ENCODE results near the gene DRC7.
"Not testable (repeated sequence)": the region's sequence is repeated elsewhere in the genome, so short reads cannot be mapped to it uniquely, and the experiment has no call there.

Gene DRC7

GRCh38 chr16:57721356-57722209 is 27.0 kb downstream of the DRC7 start:
- DNase-seq, result no peak

GRCh38 chr16:57722210-57722499 is 27.5 kb downstream of the DRC7 start:
- DNase-seq, result no peak

GRCh38 chr16:57722651-57723050 is 28.0 kb downstream of the DRC7 start:
- DNase-seq, result no peak

- no peak for DNase-seq
Observed at GRCh38 chr16:57723170-57723569, 28.6 kb downstream of the DRC7 start.

GRCh38 chr16:57724531-57724930 is 29.9 kb downstream of the DRC7 start:
- DNase-seq, result no peak

- no peak for DNase-seq
Observed at GRCh38 chr16:57725151-57725550, 30.5 kb downstream of the DRC7 start.

GRCh38 chr16:57725554-57725953 is 30.9 kb downstream of the DRC7 start:
- DNase-seq, result no peak

GRCh38 chr16:57725976-57726375 is 31.4 kb downstream of the DRC7 start:
- no peak for DNase-seq

- no peak for DNase-seq
Observed at GRCh38 chr16:57726433-57726947, 31.9 kb downstream of the DRC7 start.

GRCh38 chr16:57727610-57728009 is 33.0 kb downstream of the DRC7 start:
- DNase-seq, result no peak

- no peak for DNase-seq
Observed at GRCh38 chr16:57728336-57729181, 34.0 kb downstream of the DRC7 start.

- DNase-seq, result no peak
Observed at GRCh38 chr16:57729182-57729484, 34.5 kb downstream of the DRC7 start.

- not testable (repeated sequence) for DNase-seq
Observed at GRCh38 chr16:57729852-57730251, 35.2 kb downstream of the DRC7 start.

- no peak for DNase-seq
Observed at GRCh38 chr16:57730771-57731730, 36.4 kb downstream of the DRC7 start.

GRCh38 chr16:57732037-57732436 is 37.4 kb downstream of the DRC7 start:
- no peak for DNase-seq

- DNase-seq, result no peak
Observed at GRCh38 chr16:57732714-57733113, 38.1 kb downstream of the DRC7 start.

- no peak for DNase-seq
Observed at GRCh38 chr16:57734308-57734924, 39.8 kb downstream of the DRC7 start.

- peak; percentile 99 for DNase-seq
Observed at GRCh38 chr16:57734925-57735754, 40.5 kb downstream of the DRC7 start.

GRCh38 chr16:57735755-57736418 is 41.3 kb downstream of the DRC7 start, which contains the start of gene KATNB1:
TSS of gene KATNB1 (plus strand) at chr16:57735770. CDS start at chr16:57737244, 1,474 bp downstream.
- no peak for DNase-seq

- no peak for DNase-seq
Observed at GRCh38 chr16:57736419-57737351, 42.1 kb downstream of the DRC7 start.

Data from KG1 (cell line).